ENCODE data around the gene CCSER1. TPM values are rescaled to one million over a fixed set of nuclear protein-coding genes. Genes with fewer than 3 reads are reported as not detected.
"Not testable (repeated sequence)": the region's sequence is repeated elsewhere in the genome, so short reads cannot be mapped to it uniquely, and the experiment has no call there.

The CCSER1 gene
- total RNA-seq, 4 donors from 2014 or later = 3.6 to 7.0 (median 5.5) TPM

- intact Hi-C loops (cut with DNase I) = no loop called here
- Histone ChIP-seq H3K27me3 (no peaks in the 10 kb centered on the region), H3K27ac (replicated peaks in 1 of 4) (no peak overlapping the region), H3K9me3 (no peaks in the 10 kb centered on the region), H3K4me3 (no peak overlapping the region), H3K36me3 (no peaks in the 10 kb centered on the region), H3K4me1 (no peaks in the 10 kb centered on the region)
- TF ChIP-seq POLR2AphosphoS5 (IDR thresholded peaks at IDR 0.05) (no peak), CTCF (IDR thresholded peaks at IDR 0.05) (no peak), POLR2A (IDR thresholded peaks at IDR 0.05; ENCODE audit: low read depth) (no peak), EP300 (IDR thresholded peaks at IDR 0.05) (no peak)
- WGBS = 54% methylated on average over 1 of the region's 1 CpG
- no peak for DNase-seq (ENCODE audit: extremely low spot score)
These were observed 1494.3 kb downstream of the CCSER1 start for GRCh38 chr4:91621446-91621845.

GRCh38 chr4:91622925-91623602, 1495.9 kb downstream of the CCSER1 start:
- no peaks in the 10 kb centered on the region for H3K27me3 ChIP-seq
- intact Hi-C loops (cut with DNase I) = no loop called here
- no peaks in the 10 kb centered on the region for H3K4me1 ChIP-seq
- no peak for TF ChIP-seq POLR2AphosphoS5 (IDR thresholded peaks at IDR 0.05)
- no peak for TF ChIP-seq POLR2A (IDR thresholded peaks at IDR 0.05; ENCODE audit: low read depth)
- TF ChIP-seq CTCF (IDR thresholded peaks at IDR 0.05) = no peak
- TF ChIP-seq EP300 (IDR thresholded peaks at IDR 0.05) = no peak
- no peak for DNase-seq (ENCODE audit: extremely low spot score)
- H3K27ac ChIP-seq (replicated peaks in 1 of 4) = no peak overlapping the region
- H3K9me3 ChIP-seq = no peaks in the 10 kb centered on the region
- H3K36me3 ChIP-seq = no peaks in the 10 kb centered on the region
- no peak overlapping the region for H3K4me3 ChIP-seq
- WGBS = 64% methylated on average over 3 of the region's 3 CpGs

GRCh38 chr4:91623603-91623967, 1496.4 kb downstream of the CCSER1 start:
- H3K4me3 ChIP-seq; H3K36me3 ChIP-seq; H3K9me3 ChIP-seq; intact Hi-C loops (cut with DNase I); H3K4me1 ChIP-seq; DNase-seq (ENCODE audit: extremely low spot score); H3K27ac ChIP-seq (replicated peaks in 1 of 4); H3K27me3 ChIP-seq: not testable (repeated sequence)
- WGBS = 85% methylated on average over 4 of the region's 4 CpGs

GRCh38 chr4:91630054-91630453, 1502.9 kb downstream of the CCSER1 start:
- Histone ChIP-seq H3K9me3 (peaks cover 0 to 10% (median 0%) of the 10 kb centered on the region in 4 donors), H3K27ac (replicated peaks in 1 of 4) (no peak overlapping the region), H3K4me1 (no peaks in the 10 kb centered on the region), H3K4me3 (no peak overlapping the region), H3K36me3 (no peaks in the 10 kb centered on the region), H3K27me3 (no peaks in the 10 kb centered on the region)
- WGBS = 52% methylated on average over 1 of the region's 1 CpG
- no peak for TF ChIP-seq CTCF (IDR thresholded peaks at IDR 0.05)
- TF ChIP-seq EP300 (IDR thresholded peaks at IDR 0.05) = no peak
- no peak for TF ChIP-seq POLR2AphosphoS5 (IDR thresholded peaks at IDR 0.05)
- TF ChIP-seq POLR2A (IDR thresholded peaks at IDR 0.05; ENCODE audit: low read depth) = no peak
- DNase-seq (ENCODE audit: extremely low spot score) = no peak
- intact Hi-C loops (cut with DNase I) = no loop called here

GRCh38 chr4:91630764-91631163, 1503.6 kb downstream of the CCSER1 start:
- intact Hi-C loops (cut with DNase I) = no loop called here
- H3K4me3 ChIP-seq = no peak overlapping the region
- TF ChIP-seq POLR2AphosphoS5 (IDR thresholded peaks at IDR 0.05) (no peak), EP300 (IDR thresholded peaks at IDR 0.05) (no peak), POLR2A (IDR thresholded peaks at IDR 0.05; ENCODE audit: low read depth) (no peak), CTCF (IDR thresholded peaks at IDR 0.05) (no peak)
- H3K36me3 ChIP-seq = no peaks in the 10 kb centered on the region
- no peak for DNase-seq (ENCODE audit: extremely low spot score)
- H3K9me3 ChIP-seq = peaks cover 0 to 10% (median 0%) of the 10 kb centered on the region in 4 donors
- H3K27ac ChIP-seq (replicated peaks in 1 of 4) = no peak overlapping the region
- no peaks in the 10 kb centered on the region for H3K4me1 ChIP-seq
- H3K27me3 ChIP-seq = no peaks in the 10 kb centered on the region

Data from esophagus muscularis mucosa (tissue), 4 donors.